Activated T-helper 2 cell treated with anti-CD3 and anti-CD28 coated beads, Interferon-gamma antibody, Interleukin-2, Interleukin-4, amounts not matched to agents 10 μg/mL and 5 μg/mL and 100 μg/mL, durations not matched to agents 14 hours and 24 hours and 36 hours (primary cell): Measurements from ENCODE around the gene RASD1. TPM values are rescaled to one million over a fixed set of nuclear protein-coding genes. Genes with fewer than 3 reads are reported as not detected.

Experiments
- DNase-seq: peaks from one replicate; pipeline ENCODE4 v3.0.0; 2021; ENCODE audit warnings: low spot score
- H3K27ac Mint-ChIP-seq: one replicate; pipeline ENCODE4 v1.8.0; 2021; ENCODE audit warnings: mixed read lengths
- H3K27me3 Mint-ChIP-seq: one replicate; pipeline ENCODE4 v1.8.0; 2021; ENCODE audit warnings: low read depth, mixed read lengths
- H3K36me3 Mint-ChIP-seq: one replicate; pipeline ENCODE4 v1.8.0; 2021; ENCODE audit warnings: low read depth, mixed read lengths
- H3K4me1 Mint-ChIP-seq: one replicate; pipeline ENCODE4 v1.8.0; 2021; ENCODE audit warnings: low read depth, mixed read lengths
- H3K4me3 Mint-ChIP-seq: one replicate; pipeline ENCODE4 v1.8.0; 2021; ENCODE audit warnings: low read depth, mild to moderate bottlenecking, moderate library complexity, mixed read lengths
- H3K9me3 Mint-ChIP-seq: one replicate; pipeline ENCODE4 v1.8.0; 2021; ENCODE audit warnings: mixed read lengths
- intact Hi-C: fragments of 100-400 bp; cut with micrococcal nuclease; formaldehyde crosslinking; loops from one replicate; pipeline ENCODE4 v1.15.1; 2023
- total RNA-seq: library from RNA; stranded (reverse); gene quantifications from 2 replicates; pipeline ENCODE4 v1.2.3, GENCODE V29; 2022

Gene RASD1
- total RNA-seq, 1 donor from 2014 or later: 4.9 TPM

DNA sequence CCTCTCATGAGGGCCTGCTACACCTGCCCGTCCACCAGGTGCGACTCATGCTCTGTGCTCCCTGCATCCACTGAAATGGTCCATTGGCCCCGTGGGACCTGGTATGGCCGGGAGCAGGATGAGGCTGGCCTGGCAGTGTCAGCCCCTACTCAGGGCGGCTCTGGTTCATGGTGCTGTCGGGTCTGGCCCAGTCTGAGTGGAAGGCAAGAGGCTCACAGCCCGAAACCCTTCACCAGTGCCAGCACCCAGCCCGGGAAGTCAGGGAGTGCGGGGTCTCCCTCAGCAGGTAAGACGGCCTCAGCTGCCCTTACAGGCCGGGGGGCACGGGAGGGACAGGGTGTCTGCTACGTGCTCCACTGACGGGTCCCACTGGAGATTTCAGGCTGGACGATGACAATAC, 40.5 kb upstream of the RASD1 start:
- intact Hi-C loops: no loop called here
- Mint-ChIP-seq H3K36me3 (no peaks in the 10 kb centered on the region), H3K9me3 (no peaks in the 10 kb centered on the region), H3K4me1 (no peaks in the 10 kb centered on the region), H3K27me3 (no peaks in the 10 kb centered on the region), H3K27ac (no peak overlapping the region), H3K4me3 (no peak overlapping the region)
- no peak for DNase-seq

DNA sequence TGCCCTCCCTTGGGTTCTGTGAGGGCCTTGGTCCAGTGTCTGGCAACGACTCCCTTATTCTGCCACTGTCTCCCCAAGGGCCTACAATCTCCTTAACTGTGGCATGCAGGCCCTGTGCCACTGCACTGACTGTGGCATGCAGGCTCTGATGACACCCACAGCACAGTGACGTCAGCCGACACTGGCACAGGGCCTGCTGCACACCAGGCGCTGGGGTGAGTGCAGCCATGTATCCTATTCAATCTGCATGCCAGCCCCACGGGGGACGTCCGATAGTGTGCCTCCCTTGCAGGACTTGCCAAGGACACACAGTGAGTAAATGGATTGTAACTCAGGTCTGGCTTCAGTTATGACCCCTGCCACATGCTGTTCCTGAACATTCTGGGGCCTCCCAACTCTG, 39.8 kb upstream of the RASD1 start:
- intact Hi-C loops: no loop called here
- H3K27me3 Mint-ChIP-seq: no peaks in the 10 kb centered on the region
- H3K4me3 Mint-ChIP-seq: no peak overlapping the region
- H3K9me3 Mint-ChIP-seq: no peaks in the 10 kb centered on the region
- no peaks in the 10 kb centered on the region for H3K36me3 Mint-ChIP-seq
- DNase-seq: no peak
- H3K4me1 Mint-ChIP-seq: no peaks in the 10 kb centered on the region
- no peak overlapping the region for H3K27ac Mint-ChIP-seq

DNA sequence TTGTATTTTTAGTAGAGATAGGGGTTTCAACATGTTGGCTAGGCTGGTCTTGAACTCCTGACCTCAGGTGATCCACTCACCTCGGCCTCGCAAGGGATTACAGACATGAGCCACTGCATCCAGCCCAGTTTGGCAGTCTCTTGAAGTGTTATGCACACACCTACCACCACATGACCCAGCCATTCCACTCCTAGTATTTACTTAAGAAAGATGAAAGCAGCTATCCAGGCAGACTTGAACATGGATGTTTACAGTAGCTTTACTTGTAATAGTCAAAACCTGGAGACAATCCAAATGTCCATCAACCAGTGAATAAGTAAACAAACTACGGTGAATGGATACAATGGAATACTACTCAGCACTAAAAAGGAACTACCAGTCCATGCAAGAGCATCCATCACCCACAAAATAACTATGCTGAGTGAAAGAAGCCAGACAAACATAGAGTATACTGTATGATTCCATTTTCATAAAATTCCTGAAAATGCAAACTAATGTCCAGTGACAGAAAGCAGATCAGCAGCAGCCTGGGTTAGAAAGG, 37.8 kb upstream of the RASD1 start:
- Mint-ChIP-seq H3K36me3 (no peaks in the 10 kb centered on the region), H3K27me3 (no peaks in the 10 kb centered on the region), H3K27ac (no peak overlapping the region), H3K9me3 (no peaks in the 10 kb centered on the region), H3K4me1 (no peaks in the 10 kb centered on the region), H3K4me3 (no peak overlapping the region)
- intact Hi-C loops: no loop called here
- no peak for DNase-seq

DNA sequence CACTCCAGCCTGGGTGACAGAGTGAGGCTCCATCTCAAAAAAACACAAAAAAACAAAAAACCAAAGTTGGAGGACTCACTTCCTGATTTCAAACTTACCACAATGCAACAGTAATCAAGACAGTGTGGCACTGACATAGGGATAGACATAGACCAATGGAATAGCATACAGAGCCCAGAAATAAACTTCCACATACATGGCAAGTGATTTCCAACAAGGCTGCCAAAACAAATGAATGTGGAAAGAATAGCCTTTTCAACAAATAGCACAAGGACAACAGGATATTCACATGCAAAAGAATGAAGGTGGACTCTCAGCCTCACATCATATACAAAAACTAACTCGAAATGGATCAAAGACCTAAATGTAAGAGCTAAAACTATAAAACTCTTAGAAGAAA, 36.8 kb upstream of the RASD1 start:
- Mint-ChIP-seq H3K27me3 (no peaks in the 10 kb centered on the region), H3K4me1 (no peaks in the 10 kb centered on the region), H3K9me3 (no peaks in the 10 kb centered on the region), H3K36me3 (no peaks in the 10 kb centered on the region), H3K27ac (no peak overlapping the region), H3K4me3 (no peak overlapping the region)
- intact Hi-C loops: no loop called here
- no peak for DNase-seq

DNA sequence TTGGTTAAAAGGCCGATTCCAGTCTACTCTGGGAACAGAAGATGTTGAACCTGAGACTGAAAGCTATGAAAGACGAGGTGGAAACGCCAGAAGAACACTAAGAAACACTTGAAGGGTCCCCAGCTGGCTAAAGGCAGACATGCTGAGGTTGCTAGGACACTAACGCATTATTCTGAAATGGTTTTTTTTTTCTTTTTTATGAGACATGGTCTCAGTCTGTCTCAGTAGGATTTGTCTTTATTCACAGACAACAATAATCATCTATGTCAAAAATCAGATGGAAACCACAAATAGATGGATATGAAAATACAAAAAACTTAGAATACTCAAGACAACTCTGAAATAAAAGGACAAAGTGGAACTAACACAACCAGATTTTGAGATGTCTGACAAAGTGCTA, 35.0 kb upstream of the RASD1 start:
- H3K27me3 Mint-ChIP-seq: no peaks in the 10 kb centered on the region
- no peak overlapping the region for H3K4me3 Mint-ChIP-seq
- H3K9me3 Mint-ChIP-seq: no peaks in the 10 kb centered on the region
- intact Hi-C loops: no loop called here
- no peaks in the 10 kb centered on the region for H3K4me1 Mint-ChIP-seq
- DNase-seq: no peak
- H3K27ac Mint-ChIP-seq: no peak overlapping the region
- H3K36me3 Mint-ChIP-seq: no peaks in the 10 kb centered on the region

DNA sequence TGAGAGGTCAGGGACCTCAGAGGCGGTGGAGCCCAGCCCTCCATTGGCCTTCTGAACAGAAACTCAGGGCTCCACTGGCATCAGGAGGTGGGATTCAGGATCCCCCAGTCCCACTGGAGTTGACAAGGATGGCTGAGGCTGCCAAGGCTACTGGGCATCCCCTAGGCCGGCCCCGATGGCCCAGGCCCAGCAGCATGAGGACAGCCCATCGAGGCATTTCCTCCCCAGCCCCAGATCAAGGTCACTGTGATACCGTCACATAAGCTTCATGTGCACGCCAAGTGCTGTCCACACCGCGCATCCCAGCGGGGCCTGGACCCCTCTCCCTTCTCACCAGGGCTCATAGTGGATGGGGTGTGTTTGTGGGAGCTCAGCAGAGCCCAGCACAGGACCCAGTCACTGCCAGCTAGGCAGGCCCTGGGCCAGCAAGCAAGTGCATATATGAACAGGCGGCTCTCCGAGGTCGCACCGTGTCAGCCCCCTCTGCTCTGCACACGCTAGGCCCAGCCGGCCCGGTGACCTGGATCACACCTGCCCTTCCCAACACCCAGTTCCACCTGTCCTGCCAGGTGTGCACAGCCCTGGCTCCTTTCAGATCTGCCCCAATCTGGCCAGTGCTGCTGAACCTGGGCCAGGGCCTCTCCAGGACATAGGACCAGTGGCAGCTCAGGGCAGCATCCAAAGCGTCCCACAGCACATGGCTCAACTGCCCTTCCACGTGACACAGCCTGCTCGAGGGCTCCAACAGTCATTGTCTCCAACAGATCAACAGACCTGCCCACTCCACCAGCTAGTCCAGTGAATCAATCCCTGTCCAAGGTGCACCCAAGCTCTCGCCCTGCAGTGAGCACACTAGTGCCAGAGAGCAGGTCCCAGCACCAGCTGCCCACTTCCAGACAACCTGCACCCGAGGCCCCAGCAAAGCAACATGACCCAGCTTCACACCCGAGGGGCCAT, 32.8 kb upstream of the RASD1 start:
- Mint-ChIP-seq H3K27me3 (no peaks in the 10 kb centered on the region), H3K4me1 (no peaks in the 10 kb centered on the region), H3K9me3 (no peaks in the 10 kb centered on the region), H3K36me3 (no peaks in the 10 kb centered on the region), H3K4me3 (no peak overlapping the region), H3K27ac (no peak overlapping the region)
- no peak for DNase-seq
- intact Hi-C loops: no loop called here

DNA sequence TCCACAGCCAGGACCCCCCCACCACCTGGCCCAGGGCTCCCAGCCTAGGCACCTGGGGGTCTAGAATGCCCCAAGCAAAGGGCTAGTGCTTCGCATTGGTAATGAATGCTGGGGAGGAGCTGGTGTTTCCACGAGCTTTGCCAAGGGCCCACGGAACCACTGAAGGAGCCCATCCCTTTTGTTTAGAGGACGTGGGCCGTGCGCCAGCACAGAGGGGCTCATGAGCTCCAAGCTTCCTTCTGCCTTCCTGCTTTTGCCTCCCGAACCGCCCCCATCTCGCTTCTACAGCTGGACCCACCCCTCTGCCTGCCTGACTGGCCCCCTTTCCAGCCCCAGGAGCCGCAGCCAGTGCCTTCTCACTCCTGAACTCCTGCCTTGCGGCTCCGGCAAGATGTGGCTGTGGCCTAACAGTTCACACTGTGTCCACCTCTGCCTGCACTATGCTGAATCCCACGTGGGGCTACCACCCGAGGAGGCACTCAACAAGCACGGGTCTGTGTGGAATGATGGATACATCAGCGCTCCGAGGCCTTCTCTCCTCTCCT, 31.8 kb upstream of the RASD1 start:
- H3K9me3 Mint-ChIP-seq: no peaks in the 10 kb centered on the region
- no peaks in the 10 kb centered on the region for H3K36me3 Mint-ChIP-seq
- H3K4me3 Mint-ChIP-seq: no peak overlapping the region
- H3K27ac Mint-ChIP-seq: no peak overlapping the region
- DNase-seq: no peak
- intact Hi-C loops: no loop called here
- H3K27me3 Mint-ChIP-seq: no peaks in the 10 kb centered on the region
- no peaks in the 10 kb centered on the region for H3K4me1 Mint-ChIP-seq

DNA sequence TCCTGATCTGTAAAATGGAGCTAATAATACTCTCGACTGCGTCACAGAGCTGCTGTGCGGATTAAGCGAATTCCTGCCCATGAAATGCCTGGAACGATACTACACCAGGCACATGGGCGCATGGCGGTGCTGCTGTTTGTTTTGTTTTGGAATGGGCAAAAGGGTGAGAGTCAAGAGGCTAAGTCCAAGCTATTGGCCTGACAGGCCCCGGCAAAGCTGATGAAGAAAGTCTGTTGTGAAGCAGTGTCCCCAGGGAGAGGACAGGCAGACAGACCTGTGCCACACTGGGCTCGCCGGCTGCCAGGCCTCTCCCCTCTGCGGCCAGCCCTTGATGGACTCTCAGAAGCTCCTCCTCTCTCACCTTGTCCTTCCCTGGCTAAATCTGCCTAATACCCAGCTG, 31.3 kb upstream of the RASD1 start:
- Mint-ChIP-seq H3K36me3 (no peaks in the 10 kb centered on the region), H3K4me1 (no peaks in the 10 kb centered on the region), H3K4me3 (no peak overlapping the region)

DNA sequence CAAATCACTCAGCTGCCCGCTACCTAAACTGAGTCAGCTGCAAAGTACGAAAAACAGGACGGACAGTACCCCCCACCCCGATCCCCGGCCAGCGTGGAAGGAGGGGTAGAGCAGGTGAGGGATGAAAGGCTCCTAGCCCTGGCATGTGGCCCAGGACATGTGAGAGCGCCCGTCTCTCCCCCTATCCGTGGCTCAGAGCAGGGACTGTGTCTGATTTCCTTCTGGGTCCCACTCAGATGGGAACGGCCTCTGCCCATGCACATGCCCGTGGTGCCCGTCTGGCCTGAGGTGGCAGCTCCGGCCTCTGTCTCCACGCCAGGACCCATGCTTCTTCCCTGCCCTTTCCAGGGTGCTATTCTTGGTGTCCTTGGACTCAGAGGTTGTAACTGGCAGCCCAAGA, 30.2 kb upstream of the RASD1 start:
- no peak overlapping the region for H3K4me3 Mint-ChIP-seq
- H3K4me1 Mint-ChIP-seq: no peaks in the 10 kb centered on the region
- no peak overlapping the region for H3K27ac Mint-ChIP-seq
- H3K27me3 Mint-ChIP-seq: no peaks in the 10 kb centered on the region
- no peaks in the 10 kb centered on the region for H3K9me3 Mint-ChIP-seq
- H3K36me3 Mint-ChIP-seq: no peaks in the 10 kb centered on the region
- intact Hi-C loops: no loop called here
- DNase-seq: no peak

More for the DNA sequence above, 31.3 kb upstream of the RASD1 start:
- intact Hi-C loops: no loop called here
- DNase-seq: no peak
- no peaks in the 10 kb centered on the region for H3K9me3 Mint-ChIP-seq
- H3K27me3 Mint-ChIP-seq: no peaks in the 10 kb centered on the region
- no peak overlapping the region for H3K27ac Mint-ChIP-seq

DNA sequence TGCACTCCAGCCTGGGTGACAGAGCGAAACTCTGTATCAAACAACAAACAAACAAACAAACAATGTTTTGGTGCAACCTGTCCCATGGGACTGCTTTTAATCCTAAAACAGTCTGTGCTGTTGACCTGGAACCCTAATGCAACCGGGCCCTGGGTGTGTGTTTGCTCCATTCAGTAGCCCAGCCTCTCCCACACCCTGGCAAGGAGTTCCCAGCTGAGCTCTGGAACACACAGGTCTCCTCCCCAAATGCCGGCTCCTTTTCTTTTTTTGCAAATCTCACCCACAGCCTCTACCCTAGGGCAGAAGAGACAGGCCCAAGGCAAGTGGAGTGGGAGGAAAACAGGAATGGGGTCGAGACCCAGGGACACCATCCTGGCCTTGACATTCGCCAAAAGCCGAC, 29.8 kb upstream of the RASD1 start:
- Mint-ChIP-seq H3K27me3 (no peaks in the 10 kb centered on the region), H3K4me1 (no peaks in the 10 kb centered on the region), H3K36me3 (no peaks in the 10 kb centered on the region), H3K9me3 (no peaks in the 10 kb centered on the region), H3K4me3 (no peak overlapping the region), H3K27ac (no peak overlapping the region)
- DNase-seq: no peak
- intact Hi-C loops: no loop called here

DNA sequence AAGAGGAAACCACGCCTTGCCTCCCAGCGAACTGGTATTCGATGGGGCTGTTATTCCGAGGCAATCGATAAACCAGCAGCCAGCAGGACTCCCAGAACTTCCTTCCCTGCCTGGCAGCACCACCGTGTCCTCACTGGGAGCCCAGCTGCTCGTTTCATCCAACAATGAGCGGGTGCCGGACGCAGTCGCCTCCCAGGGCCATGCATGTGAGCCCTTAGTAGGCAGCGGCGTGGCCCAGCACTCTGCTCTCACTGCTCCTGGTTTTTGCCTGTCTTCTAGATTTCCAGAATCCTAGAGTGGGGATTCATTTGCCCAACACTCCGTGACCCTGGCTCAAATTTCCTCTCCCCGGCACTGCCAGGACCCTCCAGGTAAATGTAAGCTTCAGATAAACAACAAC, 29.1 kb upstream of the RASD1 start:
- no peak overlapping the region for H3K27ac Mint-ChIP-seq
- DNase-seq: no peak
- no peaks in the 10 kb centered on the region for H3K9me3 Mint-ChIP-seq

DNA sequence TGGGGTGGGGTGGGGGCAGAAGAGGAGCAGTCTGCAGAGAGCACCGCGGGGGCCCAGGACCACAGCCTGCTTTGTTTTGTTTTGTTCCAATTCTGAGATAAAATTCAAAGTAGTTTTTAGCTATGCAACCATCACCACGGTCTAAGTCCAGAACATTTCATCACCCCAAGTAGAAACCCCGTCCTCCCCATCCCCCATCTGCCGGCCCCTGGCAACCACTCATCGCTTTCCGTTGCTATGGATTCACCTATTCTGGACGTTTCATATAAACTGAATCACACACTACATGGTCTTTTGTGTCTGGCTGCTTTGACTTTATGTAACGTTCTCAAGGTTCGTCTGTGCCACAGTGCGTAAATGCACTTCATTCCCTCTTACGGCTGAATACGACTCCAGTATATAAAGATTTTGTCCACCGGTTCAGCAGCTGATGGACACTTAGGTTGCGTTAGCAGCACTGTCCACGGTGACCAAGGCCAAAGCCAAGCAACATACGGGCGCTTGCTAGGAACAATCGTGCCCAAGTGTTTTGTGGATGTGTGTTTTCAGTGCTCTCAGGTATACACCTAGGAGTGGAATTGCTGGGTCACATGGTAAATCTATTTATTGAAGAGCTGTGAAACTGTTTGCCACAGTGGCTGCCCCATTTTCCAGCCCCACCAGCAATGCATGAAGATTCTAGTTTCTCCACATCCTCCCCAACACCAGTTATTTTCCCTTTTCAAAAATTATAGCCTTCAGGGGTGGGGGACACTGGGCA, 27.7 kb upstream of the RASD1 start:
- no peaks in the 10 kb centered on the region for H3K4me1 Mint-ChIP-seq
- no peak overlapping the region for H3K27ac Mint-ChIP-seq

More for the DNA sequence above, 29.1 kb upstream of the RASD1 start:
- Mint-ChIP-seq H3K4me3 (no peak overlapping the region), H3K36me3 (no peaks in the 10 kb centered on the region), H3K27me3 (no peaks in the 10 kb centered on the region), H3K4me1 (no peaks in the 10 kb centered on the region)
- intact Hi-C loops: no loop called here

More for the DNA sequence above, 27.7 kb upstream of the RASD1 start:
- intact Hi-C loops: no loop called here
- Mint-ChIP-seq H3K27me3 (no peaks in the 10 kb centered on the region), H3K9me3 (no peaks in the 10 kb centered on the region), H3K36me3 (no peaks in the 10 kb centered on the region), H3K4me3 (no peak overlapping the region)
- DNase-seq: no peak
